PC-3 (cell line): ENCODE measurements around the gene PLXDC1. TPM values are rescaled to one million over a fixed set of nuclear protein-coding genes. Genes with fewer than 3 reads are reported as not detected.
A peak's percentile ranks its signal among the peaks of the same experiment; 100 is the strongest.

Experiments
- ATAC-seq: fragments of 200-7000 bp; cut with Tn5 transposase; 2 replicates; pipeline ENCODE4 v1.9.1; 2020; ENCODE audit warnings: mild to moderate bottlenecking, moderate library complexity
- BruUV-seq: library from RNA; stranded (reverse); fragments of 400-500 nt; replicated peaks from 2 replicates; lab custom pipeline; 2021; lab: Mats Ljungman, UMichigan
- CTCF ChIA-PET: fragments of 300-600 bp; sonication (Branson Sonifier 250); formaldehyde crosslinking; loops from one replicate; lab custom pipeline; 2022; ENCODE audit warnings: antibody characterized with exemption; lab: Charles Lee
- POLR2A ChIA-PET: fragments of 300-600 bp; sonication (Branson Sonifier 250); formaldehyde crosslinking; loops from one replicate; lab custom pipeline; 2022; ENCODE audit warnings: antibody characterized with exemption; ENCODE audit not compliant: unreplicated experiment; lab: Charles Lee
- DNase-seq: peaks from one replicate; pipeline ENCODE4 v3.0.0-alpha.2; 2015
- H2AFZ ChIP-seq: fragments of 300-600 bp; sonication (generic); 2 replicates; pipeline ENCODE4 v1.6.0; 2016; ENCODE audit warnings: antibody characterized with exemption, low read length
- H3F3A ChIP-seq: fragments of 300-600 bp; sonication (generic); one replicate; pipeline ENCODE4 v1.6.0; 2017; ENCODE audit warnings: antibody characterized with exemption, low read length, control low read depth, mild to moderate bottlenecking; ENCODE audit not compliant: unreplicated experiment
- H3K27ac ChIP-seq: fragments of 300-600 bp; sonication (generic); 2 replicates; pipeline ENCODE4 v1.5.1; 2016; ENCODE audit warnings: mild to moderate bottlenecking, low read length
- H3K27me3 ChIP-seq: fragments of 300-600 bp; sonication (generic); 2 replicates; pipeline ENCODE4 v1.6.1; 2016; ENCODE audit warnings: low read length, mixed read lengths
- H3K36me3 ChIP-seq: fragments of 300-600 bp; sonication (generic); 2 replicates; pipeline ENCODE4 v1.6.1; 2016; ENCODE audit warnings: low read depth, mixed run types, low read length, mixed read lengths
- H3K4me1 ChIP-seq: fragments of 300-600 bp; sonication (generic); 2 replicates; pipeline ENCODE4 v1.5.1; 2016; ENCODE audit warnings: low read length; ENCODE audit not compliant: insufficient read depth
- H3K4me2 ChIP-seq: fragments of 300-600 bp; sonication (generic); 2 replicates; pipeline ENCODE4 v1.6.0; 2016; ENCODE audit warnings: low read length
- H3K4me3 ChIP-seq: fragments of 300-600 bp; sonication (generic); 2 replicates; pipeline ENCODE4 v1.5.1; 2016; ENCODE audit warnings: mild to moderate bottlenecking, low read length, mixed read lengths
- H3K79me2 ChIP-seq: fragments of 300-600 bp; sonication (generic); 2 replicates; pipeline ENCODE4 v1.6.1; 2017; ENCODE audit warnings: low read length, mixed read lengths
- H3K9ac ChIP-seq: fragments of 300-600 bp; sonication (generic); 2 replicates; pipeline ENCODE4 v1.6.0; 2016; ENCODE audit warnings: mild to moderate bottlenecking, low read length
- H3K9me2 ChIP-seq: fragments of 300-600 bp; sonication (generic); replicated peaks from 2 replicates; pipeline ENCODE4 v1.6.1; 2016; ENCODE audit warnings: mixed run types, low read length, mixed read lengths
- H3K9me3 ChIP-seq: fragments of 300-600 bp; sonication (generic); 2 replicates; pipeline ENCODE4 v1.6.1; 2016; ENCODE audit warnings: low read length, mixed read lengths
- H4K20me1 ChIP-seq: fragments of 300-600 bp; sonication (generic); 2 replicates; pipeline ENCODE4 v1.6.1; 2016; ENCODE audit warnings: low read length, mixed read lengths
- CTCF ChIP-seq: fragments of 300-600 bp; sonication (generic); conservative IDR thresholded peaks from 2 replicates; pipeline ENCODE4 v1.5.1; 2017; ENCODE audit warnings: antibody characterized with exemption, low read depth, mild to moderate bottlenecking, low read length
- EZH2 ChIP-seq: fragments of 300-600 bp; sonication (generic); IDR thresholded peaks from one replicate; pipeline ENCODE4 v1.6.1; 2017; ENCODE audit warnings: antibody characterized with exemption, mild to moderate bottlenecking, low read length; ENCODE audit not compliant: unreplicated experiment
- EZH2phosphoT487 ChIP-seq: fragments of 300-600 bp; sonication (generic); IDR thresholded peaks from 2 replicates; pipeline ENCODE4 v1.6.1; 2018; ENCODE audit warnings: mild to moderate bottlenecking, antibody characterized with exemption, low read length, borderline replicate concordance
- intact Hi-C: fragments of 100-400 bp; cut with micrococcal nuclease; formaldehyde crosslinking; loops from 2 replicates; pipeline ENCODE4 v1.9.0; 2023
- total RNA-seq: library from RNA; depleted of rRNA; stranded (reverse); fragments of >200 nt; gene quantifications from 2 replicates; pipeline ENCODE4 v1.2.3, GENCODE V29; 2014

The PLXDC1 gene
- total RNA-seq, 1 experiment from 2014 or later: not detected

DNA sequence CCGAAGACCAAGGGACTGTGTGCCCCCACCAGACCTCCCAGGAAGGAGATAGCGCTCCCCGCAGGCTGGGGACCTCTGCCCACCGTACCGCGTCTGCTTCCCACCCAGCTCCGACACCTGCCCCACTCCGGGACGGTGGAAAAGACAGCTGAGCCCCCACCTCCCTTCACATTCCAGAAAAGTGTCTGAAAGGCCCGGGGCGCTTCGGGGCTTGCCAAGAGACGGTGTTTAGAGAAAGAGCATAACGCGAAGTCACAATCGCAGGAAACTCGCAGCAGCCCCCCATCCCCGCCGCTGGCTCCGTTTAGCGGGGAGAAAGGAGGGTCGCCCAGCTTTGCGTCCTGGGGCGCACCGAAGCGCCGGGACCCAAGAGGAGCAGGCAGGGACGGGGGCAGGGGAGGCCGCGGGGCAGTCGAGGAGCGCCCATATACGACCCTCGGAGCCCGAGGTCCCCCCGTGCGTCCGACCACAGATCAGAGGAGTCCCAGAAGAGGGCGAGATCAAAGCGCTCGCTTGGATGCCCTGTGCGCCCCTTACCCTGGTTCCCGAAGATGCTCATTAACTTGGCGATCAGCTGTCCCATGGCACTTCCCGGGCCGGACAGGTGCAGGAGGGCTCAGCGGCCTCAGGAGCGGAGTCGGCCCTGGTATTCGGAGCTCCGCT, 13.9 kb upstream of the PLXDC1 start:
- TF ChIP-seq EZH2 (no peak), EZH2phosphoT487 (no peak), CTCF (no peak)
- H3K9me2 ChIP-seq: no peaks in the 10 kb centered on the region
- no peaks in the 10 kb centered on the region for H4K20me1 ChIP-seq
- H3K4me1 ChIP-seq: no peaks in the 10 kb centered on the region
- intact Hi-C loops: no loop called here
- DNase-seq (no peak), ATAC-seq (no peak)
- no peaks in the 10 kb centered on the region for H3K27me3 ChIP-seq
- H3K36me3 ChIP-seq: no peaks in the 10 kb centered on the region
- ChIA-PET CTCF (interaction anchor here (0.5 to 1.4 kb wide), 9 partner anchors 10 to 182 kb away, joined by 3 to 7 read pairs (median 4); partner anchors contain the start of gene RPL19), POLR2A (no interaction called here)
- no peak overlapping the region for H3K9ac ChIP-seq
- H3F3A ChIP-seq: no peaks in the 10 kb centered on the region
- no peak overlapping the region for H2AFZ ChIP-seq
- BruUV-seq: no TSS peak
- H3K4me3 ChIP-seq: no peak overlapping the region
- no peaks in the 10 kb centered on the region for H3K79me2 ChIP-seq
- no peaks in the 10 kb centered on the region for H3K9me3 ChIP-seq
- no peak overlapping the region for H3K4me2 ChIP-seq
- no peak overlapping the region for H3K27ac ChIP-seq

- ATAC-seq (peak; percentile 92), DNase-seq (peak; percentile 71)
- Histone ChIP-seq H3K27me3 (no peaks in the 10 kb centered on the region), H3K9ac (no peak overlapping the region), H3K4me3 (peak overlapping the region; percentile 40), H2AFZ (peak overlapping the region; percentile 63), H3K4me2 (peak overlapping the region; percentile 63), H3K36me3 (no peaks in the 10 kb centered on the region), H3K9me3 (no peaks in the 10 kb centered on the region), H3F3A (no peaks in the 10 kb centered on the region), H3K4me1 (no peaks in the 10 kb centered on the region), H3K27ac (no peak overlapping the region), H3K79me2 (no peaks in the 10 kb centered on the region), H4K20me1 (no peaks in the 10 kb centered on the region), H3K9me2 (no peaks in the 10 kb centered on the region)
- CTCF ChIA-PET: interaction anchor here (0.6 to 1.4 kb wide), 8 partner anchors 10 to 182 kb away, joined by 3 to 7 read pairs (median 4); partner anchors contain the start of gene RPL19
- POLR2A ChIA-PET: no interaction called here
- no TSS peak for BruUV-seq
- intact Hi-C loops: no loop called here
- TF ChIP-seq EZH2 (no peak), EZH2phosphoT487 (no peak), CTCF (peak; percentile 75)
These were observed 13.3 kb upstream of the PLXDC1 start for GRCh38 chr17:39164675-39165143.

GRCh38 chr17:39161962-39162361, 10.5 kb upstream of the PLXDC1 start:
- CTCF ChIA-PET: no interaction called here
- Histone ChIP-seq H3K4me3 (no peak overlapping the region), H3K4me2 (no peak overlapping the region), H3K9me2 (no peaks in the 10 kb centered on the region), H3K27ac (no peak overlapping the region), H4K20me1 (no peaks in the 10 kb centered on the region), H3K36me3 (no peaks in the 10 kb centered on the region), H3K27me3 (no peaks in the 10 kb centered on the region), H2AFZ (no peak overlapping the region), H3K4me1 (no peaks in the 10 kb centered on the region), H3K9ac (no peak overlapping the region), H3F3A (no peaks in the 10 kb centered on the region), H3K79me2 (no peaks in the 10 kb centered on the region), H3K9me3 (no peaks in the 10 kb centered on the region)
- DNase-seq (no peak), ATAC-seq (no peak)
- intact Hi-C loops: no loop called here
- no TSS peak for BruUV-seq
- POLR2A ChIA-PET: no interaction called here
- TF ChIP-seq CTCF (no peak), EZH2phosphoT487 (no peak), EZH2 (no peak)
